Measurements from ENCODE around the gene CAMSAP1. TPM values are rescaled to one million over a fixed set of nuclear protein-coding genes. Genes with fewer than 3 reads are reported as not detected.

CAMSAP1 gene
- polyA plus RNA-seq, 2 donors, result 14.0 to 18.4 TPM

DNA sequence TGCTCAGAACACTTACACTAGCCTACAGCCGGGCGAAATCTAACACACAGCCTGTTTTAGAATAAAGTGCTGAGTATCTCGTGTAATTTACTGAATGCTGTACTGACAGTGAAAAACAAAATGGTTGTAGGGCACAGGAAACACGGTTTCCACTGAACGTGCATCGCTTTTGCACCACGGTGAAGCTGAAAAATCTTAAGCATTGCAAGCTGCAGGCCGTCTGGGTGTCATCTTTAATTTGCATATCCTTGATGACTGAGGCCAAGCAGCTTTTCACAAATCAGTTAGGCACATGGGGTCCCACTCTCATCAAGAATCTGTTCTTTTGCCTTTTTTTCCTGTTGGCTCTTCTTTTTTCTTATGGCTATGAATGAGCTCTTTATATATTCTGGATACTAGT, 58.2 kb downstream of the CAMSAP1 start:
- H3K27ac ChIP-seq (ENCODE audit: low read depth in 2 of 2, low read length in 1 of 2), result no peak overlapping the region
- H3K4me1 ChIP-seq (ENCODE audit: control insufficient read depth in 2 of 2, insufficient read depth in 2 of 2, low read length in 1 of 2), result peaks cover 0 to 2% of the 10 kb centered on the region in 2 donors
- no peaks in the 10 kb centered on the region for H3K9me3 ChIP-seq (ENCODE audit: control insufficient read depth in 2 of 2, insufficient read depth in 1 of 2, low read depth in 1 of 2, low read length in 1 of 2)
- H3K4me3 ChIP-seq (ENCODE audit: low read depth in 1 of 2, low read length in 2 of 2), result no peak overlapping the region
- peaks cover 10 to 21% of the 10 kb centered on the region in 2 donors for H3K36me3 ChIP-seq (ENCODE audit: control insufficient read depth in 2 of 2, insufficient read depth in 2 of 2, low read length in 1 of 2)
- 84 to 86% methylated on average over 8 of the region's 8 CpGs for WGBS, 2 donors
- no peaks in the 10 kb centered on the region for H3K27me3 ChIP-seq (ENCODE audit: control insufficient read depth in 1 of 2, insufficient read depth in 2 of 2, low read length in 2 of 2)

DNA sequence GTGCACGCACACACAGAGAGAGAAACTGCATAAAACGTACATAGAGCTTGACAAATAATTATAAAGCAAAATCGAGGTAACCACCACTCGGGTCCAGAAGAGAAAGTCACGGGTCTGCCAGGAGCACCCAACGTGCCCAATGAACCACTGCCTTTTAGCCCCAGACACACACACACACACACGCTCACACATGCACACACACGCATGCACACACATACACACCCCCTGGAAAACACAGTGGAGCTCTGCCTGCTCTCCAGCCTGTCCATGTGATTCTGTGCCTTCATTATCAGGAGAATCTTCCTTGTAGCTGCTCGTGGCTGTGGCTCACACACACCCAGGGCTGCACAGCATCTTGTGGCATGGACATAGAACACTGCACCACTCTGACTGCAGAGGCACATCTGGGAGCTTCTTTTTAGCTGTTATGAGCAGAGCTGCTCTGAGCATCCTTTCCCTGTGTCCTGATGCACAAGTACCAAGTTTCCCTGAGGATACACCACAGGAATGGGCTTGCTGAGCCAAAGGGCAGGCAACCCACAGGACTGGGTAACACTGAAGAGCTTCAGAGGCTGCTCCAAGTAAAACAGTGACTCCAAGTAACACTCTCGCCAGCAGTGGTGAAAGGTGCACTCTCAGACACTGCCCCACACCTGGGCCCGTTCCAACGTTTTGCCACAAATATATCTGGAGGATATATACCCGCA, 58.9 kb downstream of the CAMSAP1 start:
- no peaks in the 10 kb centered on the region for H3K9me3 ChIP-seq (ENCODE audit: control insufficient read depth in 2 of 2, insufficient read depth in 1 of 2, low read depth in 1 of 2, low read length in 1 of 2)
- H3K27me3 ChIP-seq (ENCODE audit: control insufficient read depth in 1 of 2, insufficient read depth in 2 of 2, low read length in 2 of 2), result no peaks in the 10 kb centered on the region
- 86% methylated on average over 13 of the region's 13 CpGs for WGBS, 2 donors
- no peak overlapping the region for H3K27ac ChIP-seq (ENCODE audit: low read depth in 2 of 2, low read length in 1 of 2)
- no peak overlapping the region for H3K4me3 ChIP-seq (ENCODE audit: low read depth in 1 of 2, low read length in 2 of 2)
- peaks cover 10 to 21% of the 10 kb centered on the region in 2 donors for H3K36me3 ChIP-seq (ENCODE audit: control insufficient read depth in 2 of 2, insufficient read depth in 2 of 2, low read length in 1 of 2)
- peaks cover 0 to 2% of the 10 kb centered on the region in 2 donors for H3K4me1 ChIP-seq (ENCODE audit: control insufficient read depth in 2 of 2, insufficient read depth in 2 of 2, low read length in 1 of 2)

DNA sequence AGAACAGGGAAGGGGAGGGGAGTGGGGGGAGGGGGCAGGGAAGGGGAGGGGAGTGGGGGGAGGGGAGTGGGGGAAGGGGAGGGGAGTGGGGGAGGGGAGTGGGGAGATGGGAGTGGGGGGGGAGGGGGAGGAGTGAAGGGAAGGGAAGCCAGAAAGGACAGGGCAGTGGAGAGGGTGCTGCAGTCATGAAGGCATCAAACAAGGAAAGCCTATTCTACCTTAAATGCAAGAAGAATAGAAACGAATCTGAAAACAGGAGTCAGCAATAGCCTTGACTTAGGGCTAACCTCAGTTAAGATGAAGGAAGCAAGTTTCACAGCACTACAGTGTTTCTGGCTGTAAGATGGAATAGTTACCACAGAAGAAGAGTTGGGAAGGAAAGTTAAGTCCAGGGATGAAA, 59.5 kb downstream of the CAMSAP1 start:
- Histone ChIP-seq H3K27me3 (ENCODE audit: control insufficient read depth in 1 of 2, insufficient read depth in 2 of 2, low read length in 2 of 2) (no peaks in the 10 kb centered on the region), H3K4me1 (ENCODE audit: control insufficient read depth in 2 of 2, insufficient read depth in 2 of 2, low read length in 1 of 2) (peaks cover 0 to 2% of the 10 kb centered on the region in 2 donors), H3K36me3 (ENCODE audit: control insufficient read depth in 2 of 2, insufficient read depth in 2 of 2, low read length in 1 of 2) (peaks cover 10 to 17% of the 10 kb centered on the region in 2 donors), H3K9me3 (ENCODE audit: control insufficient read depth in 2 of 2, insufficient read depth in 1 of 2, low read depth in 1 of 2, low read length in 1 of 2) (no peaks in the 10 kb centered on the region), H3K27ac (ENCODE audit: low read depth in 2 of 2, low read length in 1 of 2) (no peak overlapping the region), H3K4me3 (ENCODE audit: low read depth in 1 of 2, low read length in 2 of 2) (no peak overlapping the region)
- 29% methylated on average over 1 of the region's 1 CpG for WGBS, 2 donors

DNA sequence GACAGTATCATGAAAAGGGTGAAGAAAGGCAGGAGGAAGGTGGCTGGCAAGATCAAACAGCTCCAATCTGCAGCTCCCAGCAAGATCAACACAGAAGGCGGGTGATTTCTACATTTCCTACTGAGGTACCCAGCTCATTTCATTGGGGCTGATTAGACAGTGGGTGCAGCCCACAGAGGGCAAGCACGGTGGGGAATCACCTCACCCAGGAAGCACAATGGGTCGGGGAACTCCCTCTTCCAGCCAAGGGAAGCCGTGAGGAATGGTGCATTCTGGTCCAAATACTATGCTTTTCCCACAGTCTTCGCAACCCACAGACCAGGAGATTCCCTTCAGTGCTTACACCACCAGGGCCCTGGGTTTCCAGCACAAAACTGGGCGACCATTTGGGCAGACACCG, 66.8 kb downstream of the CAMSAP1 start:
- Histone ChIP-seq H3K36me3 (ENCODE audit: control insufficient read depth in 2 of 2, insufficient read depth in 2 of 2, low read length in 1 of 2) (peaks cover 0 to 26% of the 10 kb centered on the region in 2 donors), H3K27me3 (ENCODE audit: control insufficient read depth in 1 of 2, insufficient read depth in 2 of 2, low read length in 2 of 2) (no peaks in the 10 kb centered on the region), H3K4me1 (ENCODE audit: control insufficient read depth in 2 of 2, insufficient read depth in 2 of 2, low read length in 1 of 2) (peaks cover 0 to 2% of the 10 kb centered on the region in 2 donors), H3K27ac (ENCODE audit: low read depth in 2 of 2, low read length in 1 of 2) (no peak overlapping the region), H3K4me3 (ENCODE audit: low read depth in 1 of 2, low read length in 2 of 2) (no peak overlapping the region), H3K9me3 (ENCODE audit: control insufficient read depth in 2 of 2, insufficient read depth in 1 of 2, low read depth in 1 of 2, low read length in 1 of 2) (no peaks in the 10 kb centered on the region)
- WGBS, 2 donors, result 82 to 91% methylated on average over 7 of the region's 7 CpGs

DNA sequence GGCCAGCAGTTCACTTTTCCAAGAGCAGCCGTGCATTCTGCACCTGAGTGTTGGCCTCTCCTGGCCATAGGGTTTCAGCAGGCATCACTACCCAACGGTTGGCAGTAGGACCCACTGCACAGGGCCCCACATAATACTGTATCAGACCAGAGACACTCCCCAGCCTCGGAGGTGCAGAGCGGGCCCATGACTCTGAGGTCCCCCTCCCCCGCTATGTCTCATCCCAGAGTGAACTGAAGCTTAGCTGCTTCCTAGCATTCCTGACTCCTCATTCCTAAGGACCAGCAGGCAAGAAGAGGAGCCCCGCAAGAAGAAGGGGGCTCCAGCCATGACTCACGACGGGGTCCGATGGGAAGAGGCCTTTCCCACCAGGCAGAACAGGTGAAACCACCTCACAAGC, 67.2 kb downstream of the CAMSAP1 start:
- peaks cover 0 to 2% of the 10 kb centered on the region in 2 donors for H3K4me1 ChIP-seq (ENCODE audit: control insufficient read depth in 2 of 2, insufficient read depth in 2 of 2, low read length in 1 of 2)
- WGBS, 2 donors, result 94% methylated on average over 9 of the region's 9 CpGs
- H3K4me3 ChIP-seq (ENCODE audit: low read depth in 1 of 2, low read length in 2 of 2), result no peak overlapping the region
- no peaks in the 10 kb centered on the region for H3K27me3 ChIP-seq (ENCODE audit: control insufficient read depth in 1 of 2, insufficient read depth in 2 of 2, low read length in 2 of 2)
- no peaks in the 10 kb centered on the region for H3K9me3 ChIP-seq (ENCODE audit: control insufficient read depth in 2 of 2, insufficient read depth in 1 of 2, low read depth in 1 of 2, low read length in 1 of 2)
- no peak overlapping the region for H3K27ac ChIP-seq (ENCODE audit: low read depth in 2 of 2, low read length in 1 of 2)
- peaks cover 0 to 26% of the 10 kb centered on the region in 2 donors for H3K36me3 ChIP-seq (ENCODE audit: control insufficient read depth in 2 of 2, insufficient read depth in 2 of 2, low read length in 1 of 2)

DNA sequence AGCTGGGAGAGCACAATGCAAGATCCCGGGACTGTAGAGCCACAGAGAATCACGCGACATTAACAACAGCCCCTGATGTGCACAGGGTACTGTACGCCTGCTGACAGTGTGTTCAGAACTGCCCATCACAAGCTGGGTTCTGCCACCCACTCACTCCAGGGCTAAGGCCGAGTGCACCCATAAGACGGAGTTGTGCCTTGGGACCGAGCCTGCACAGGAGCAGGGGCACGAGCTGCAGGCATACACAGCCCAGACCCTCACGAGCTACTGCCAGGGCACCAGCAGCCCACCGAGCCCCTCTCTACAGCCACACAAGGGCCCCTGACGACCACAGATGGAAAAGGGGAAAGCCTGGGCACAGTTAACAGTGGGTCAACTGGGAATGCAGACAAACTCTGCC, 67.8 kb downstream of the CAMSAP1 start:
- H3K4me3 ChIP-seq (ENCODE audit: low read depth in 1 of 2, low read length in 2 of 2), result no peak overlapping the region
- peaks cover 0 to 26% of the 10 kb centered on the region in 2 donors for H3K36me3 ChIP-seq (ENCODE audit: control insufficient read depth in 2 of 2, insufficient read depth in 2 of 2, low read length in 1 of 2)
- no peaks in the 10 kb centered on the region for H3K9me3 ChIP-seq (ENCODE audit: control insufficient read depth in 2 of 2, insufficient read depth in 1 of 2, low read depth in 1 of 2, low read length in 1 of 2)
- H3K4me1 ChIP-seq (ENCODE audit: control insufficient read depth in 2 of 2, insufficient read depth in 2 of 2, low read length in 1 of 2), result peaks cover 0 to 2% of the 10 kb centered on the region in 2 donors
- no peaks in the 10 kb centered on the region for H3K27me3 ChIP-seq (ENCODE audit: control insufficient read depth in 1 of 2, insufficient read depth in 2 of 2, low read length in 2 of 2)
- WGBS, 2 donors, result 95 to 96% methylated on average over 11 of the region's 11 CpGs
- H3K27ac ChIP-seq (ENCODE audit: low read depth in 2 of 2, low read length in 1 of 2), result no peak overlapping the region

DNA sequence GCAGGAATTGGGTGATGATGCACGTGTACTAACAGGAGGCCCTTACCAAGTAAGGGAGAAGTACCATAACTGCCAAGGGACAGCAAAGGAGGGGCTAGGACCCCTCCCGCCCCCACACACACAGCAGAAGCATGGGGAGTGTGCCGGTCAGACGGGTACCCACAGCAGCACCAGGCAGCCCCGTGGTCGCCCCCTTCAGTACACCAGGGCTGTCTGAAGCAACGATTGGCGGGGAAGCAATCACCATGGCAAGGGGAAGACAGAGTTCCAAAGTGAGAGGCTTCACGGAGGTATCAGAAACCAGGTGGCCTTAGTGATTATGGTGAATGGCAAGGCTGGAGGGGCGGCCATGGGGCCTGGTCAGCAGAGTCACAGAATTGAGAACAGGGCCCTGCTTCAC, 72.2 kb downstream of the CAMSAP1 start:
- Histone ChIP-seq H3K4me3 (ENCODE audit: low read depth in 1 of 2, low read length in 2 of 2) (no peak overlapping the region), H3K9me3 (ENCODE audit: control insufficient read depth in 2 of 2, insufficient read depth in 1 of 2, low read depth in 1 of 2, low read length in 1 of 2) (no peaks in the 10 kb centered on the region), H3K36me3 (ENCODE audit: control insufficient read depth in 2 of 2, insufficient read depth in 2 of 2, low read length in 1 of 2) (peaks cover 0 to 18% of the 10 kb centered on the region in 2 donors), H3K4me1 (ENCODE audit: control insufficient read depth in 2 of 2, insufficient read depth in 2 of 2, low read length in 1 of 2) (peaks cover 0 to 2% of the 10 kb centered on the region in 2 donors), H3K27ac (ENCODE audit: low read depth in 2 of 2, low read length in 1 of 2) (no peak overlapping the region), H3K27me3 (ENCODE audit: control insufficient read depth in 1 of 2, insufficient read depth in 2 of 2, low read length in 2 of 2) (no peaks in the 10 kb centered on the region)
- WGBS, 2 donors, result 91 to 92% methylated on average over 10 of the region's 10 CpGs

DNA sequence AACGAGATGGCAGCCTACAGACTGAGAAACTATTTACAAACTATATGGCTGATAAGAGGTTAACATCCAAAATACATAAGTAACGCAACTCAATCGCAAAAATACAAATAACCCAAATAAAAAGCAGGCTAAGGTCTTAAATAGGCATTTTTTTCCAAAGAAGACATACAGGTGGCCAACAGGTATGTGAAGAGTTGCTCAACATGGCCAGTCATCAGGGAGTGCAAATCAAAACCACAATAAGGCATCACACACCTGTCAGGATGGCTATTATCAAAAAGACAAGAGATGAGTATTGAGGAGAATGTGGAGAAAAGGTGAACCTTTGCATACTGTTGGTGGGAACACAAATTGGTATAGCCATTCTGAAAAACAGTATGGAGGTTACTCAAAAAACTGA, 73.5 kb downstream of the CAMSAP1 start:
- H3K27me3 ChIP-seq (ENCODE audit: control insufficient read depth in 1 of 2, insufficient read depth in 2 of 2, low read length in 2 of 2), result no peaks in the 10 kb centered on the region
- no peak overlapping the region for H3K4me3 ChIP-seq (ENCODE audit: low read depth in 1 of 2, low read length in 2 of 2)
- 85 to 90% methylated on average over 3 of the region's 3 CpGs for WGBS, 2 donors
- H3K9me3 ChIP-seq (ENCODE audit: control insufficient read depth in 2 of 2, insufficient read depth in 1 of 2, low read depth in 1 of 2, low read length in 1 of 2), result no peaks in the 10 kb centered on the region
- peaks cover 0 to 2% of the 10 kb centered on the region in 2 donors for H3K4me1 ChIP-seq (ENCODE audit: control insufficient read depth in 2 of 2, insufficient read depth in 2 of 2, low read length in 1 of 2)
- peaks cover 0 to 11% of the 10 kb centered on the region in 2 donors for H3K36me3 ChIP-seq (ENCODE audit: control insufficient read depth in 2 of 2, insufficient read depth in 2 of 2, low read length in 1 of 2)
- H3K27ac ChIP-seq (ENCODE audit: low read depth in 2 of 2, low read length in 1 of 2), result no peak overlapping the region

DNA sequence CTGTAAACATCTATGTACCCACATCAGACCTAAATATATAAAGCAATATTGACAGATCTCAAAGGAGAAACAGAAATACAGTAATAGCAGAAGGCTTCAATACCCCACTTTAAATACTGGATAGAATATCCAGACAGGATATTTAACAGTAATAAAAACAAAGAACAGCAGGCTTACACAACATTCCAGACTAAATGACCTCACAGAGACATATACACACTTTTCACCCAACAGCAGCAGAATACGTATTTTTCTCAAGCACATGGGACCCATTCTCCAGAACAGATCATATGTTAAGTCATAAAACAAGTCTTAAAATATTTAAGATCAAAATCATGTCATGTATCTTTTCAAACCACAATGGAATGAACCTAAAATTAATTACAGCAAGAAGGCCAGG, 76.8 kb downstream of the CAMSAP1 start:
- Histone ChIP-seq H3K27ac (ENCODE audit: low read depth in 2 of 2, low read length in 1 of 2) (no peak overlapping the region), H3K9me3 (ENCODE audit: control insufficient read depth in 2 of 2, insufficient read depth in 1 of 2, low read depth in 1 of 2, low read length in 1 of 2) (no peaks in the 10 kb centered on the region), H3K4me1 (ENCODE audit: control insufficient read depth in 2 of 2, insufficient read depth in 2 of 2, low read length in 1 of 2) (no peaks in the 10 kb centered on the region), H3K36me3 (ENCODE audit: control insufficient read depth in 2 of 2, insufficient read depth in 2 of 2, low read length in 1 of 2) (peaks cover 0 to 16% of the 10 kb centered on the region in 2 donors), H3K27me3 (ENCODE audit: control insufficient read depth in 1 of 2, insufficient read depth in 2 of 2, low read length in 2 of 2) (no peaks in the 10 kb centered on the region), H3K4me3 (ENCODE audit: low read depth in 1 of 2, low read length in 2 of 2) (no peak overlapping the region)
- WGBS, 2 donors, result 94 to 100% methylated on average over 1 of the region's 1 CpG

DNA sequence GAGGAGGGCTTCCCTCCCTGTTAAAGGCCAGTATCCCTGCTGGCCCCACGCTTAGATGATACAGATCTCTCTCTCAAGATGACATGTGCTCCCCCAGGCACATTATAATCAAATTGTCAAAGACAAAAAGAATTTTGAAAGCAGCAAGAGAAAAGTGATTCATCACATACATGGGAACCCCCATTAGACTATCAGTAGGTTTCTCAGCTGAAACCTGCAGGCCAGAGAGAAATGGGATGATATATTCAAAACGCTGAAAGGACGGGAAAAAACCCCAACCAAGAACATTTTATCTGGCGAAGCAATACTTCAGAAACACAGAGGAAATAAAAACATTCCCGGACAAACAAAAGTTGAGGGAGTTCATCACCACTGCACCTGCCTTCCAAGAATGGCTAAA, 78.7 kb downstream of the CAMSAP1 start:
- H3K4me3 ChIP-seq (ENCODE audit: low read depth in 1 of 2, low read length in 2 of 2), result no peak overlapping the region
- no peaks in the 10 kb centered on the region for H3K4me1 ChIP-seq (ENCODE audit: control insufficient read depth in 2 of 2, insufficient read depth in 2 of 2, low read length in 1 of 2)
- no peak overlapping the region for H3K27ac ChIP-seq (ENCODE audit: low read depth in 2 of 2, low read length in 1 of 2)
- H3K9me3 ChIP-seq (ENCODE audit: control insufficient read depth in 2 of 2, insufficient read depth in 1 of 2, low read depth in 1 of 2, low read length in 1 of 2), result no peaks in the 10 kb centered on the region
- WGBS, 2 donors, result 95 to 99% methylated on average over 5 of the region's 5 CpGs
- H3K36me3 ChIP-seq (ENCODE audit: control insufficient read depth in 2 of 2, insufficient read depth in 2 of 2, low read length in 1 of 2), result peaks cover 2 to 18% of the 10 kb centered on the region in 2 donors
- no peaks in the 10 kb centered on the region for H3K27me3 ChIP-seq (ENCODE audit: control insufficient read depth in 1 of 2, insufficient read depth in 2 of 2, low read length in 2 of 2)
